Measurements from ENCODE around the gene FOXS1. TPM values are rescaled to one million over a fixed set of nuclear protein-coding genes. Genes with fewer than 3 reads are reported as not detected.

Gene FOXS1
- total RNA-seq, 2 experiments from 2014 or later: not detected

- Histone ChIP-seq H3K9me2 (ENCODE audit: insufficient read depth, low read length) (no peaks in the 10 kb centered on the region), H3K4me3 (ENCODE audit: low read depth, low read length, poor library complexity, severe bottlenecking) (no peak overlapping the region), H3K36me3 (ENCODE audit: insufficient read depth, low read length) (no peaks in the 10 kb centered on the region), H3K9me3 (ENCODE audit: low read length) (no peaks in the 10 kb centered on the region), H3K4me2 (ENCODE audit: low read length) (peak overlapping the region; percentile 17), H3K27ac (ENCODE audit: low read depth, low read length, poor library complexity, severe bottlenecking) (no peak overlapping the region), H4K20me1 (ENCODE audit: insufficient read depth, low read length) (no peaks in the 10 kb centered on the region), H2AFZ (ENCODE audit: low read length) (no peak overlapping the region), H3K4me1 (ENCODE audit: insufficient read depth, low read length, poor library complexity, severe bottlenecking) (peaks cover 22% of the 10 kb centered on the region), H3K79me2 (ENCODE audit: insufficient read depth, low read depth, low read length) (no peaks in the 10 kb centered on the region)
- ChIA-PET POLR2A (interaction anchor here (0.7 kb wide), 2 partner anchors 23 to 52 kb away, joined by 3 to 4 read pairs; no protein-coding TSS in a partner anchor), CTCF (ENCODE audit: unreplicated experiment) (interaction anchor here (0.6 kb wide), 1 partner anchor 211 kb away, joined by 3 read pairs; no protein-coding TSS in a partner anchor)
- BruUV-seq (replicated peaks): no TSS peak
- TF ChIP-seq EZH2phosphoT487 (IDR thresholded peaks at IDR 0.05; ENCODE audit: borderline replicate concordance, low read depth, low read length): no peak
- TF ChIP-seq CTCF (conservative IDR thresholded peaks at IDR 0.05; ENCODE audit: low read length): no peak
- intact Hi-C loops (cut with micrococcal nuclease; ENCODE audit: unreplicated experiment): no loop called here
- DNase-seq (ENCODE audit: low spot score): peak; percentile 54
Observed at GRCh38 chr20:31857861-31858759, 12.7 kb upstream of the FOXS1 start.

GRCh38 chr20:31856516-31856915, 11.1 kb upstream of the FOXS1 start:
- no peaks in the 10 kb centered on the region for H3K36me3 ChIP-seq (ENCODE audit: insufficient read depth, low read length)
- no peak for DNase-seq (ENCODE audit: low spot score)
- H3K9me2 ChIP-seq (ENCODE audit: insufficient read depth, low read length): no peaks in the 10 kb centered on the region
- no peaks in the 10 kb centered on the region for H3K9me3 ChIP-seq (ENCODE audit: low read length)
- no peaks in the 10 kb centered on the region for H3K79me2 ChIP-seq (ENCODE audit: insufficient read depth, low read depth, low read length)
- CTCF ChIA-PET (ENCODE audit: unreplicated experiment): interaction anchor here (1.0 kb wide), 1 partner anchor 109 kb away, joined by 3 read pairs; no protein-coding TSS in a partner anchor
- no peak overlapping the region for H3K27ac ChIP-seq (ENCODE audit: low read depth, low read length, poor library complexity, severe bottlenecking)
- H3K4me2 ChIP-seq (ENCODE audit: low read length): no peak overlapping the region
- POLR2A ChIA-PET: no interaction called here
- TF ChIP-seq CTCF (conservative IDR thresholded peaks at IDR 0.05; ENCODE audit: low read length) (no peak), EZH2phosphoT487 (IDR thresholded peaks at IDR 0.05; ENCODE audit: borderline replicate concordance, low read depth, low read length) (no peak)
- no peaks in the 10 kb centered on the region for H4K20me1 ChIP-seq (ENCODE audit: insufficient read depth, low read length)
- no peak overlapping the region for H3K4me3 ChIP-seq (ENCODE audit: low read depth, low read length, poor library complexity, severe bottlenecking)
- H2AFZ ChIP-seq (ENCODE audit: low read length): no peak overlapping the region
- intact Hi-C loops (cut with micrococcal nuclease; ENCODE audit: unreplicated experiment): no loop called here
- H3K4me1 ChIP-seq (ENCODE audit: insufficient read depth, low read length, poor library complexity, severe bottlenecking): peaks cover 20% of the 10 kb centered on the region
- BruUV-seq (replicated peaks): no TSS peak
